ENCODE measurements around the gene ZNRF3. TPM values are rescaled to one million over a fixed set of nuclear protein-coding genes. Genes with fewer than 3 reads are reported as not detected.

ZNRF3 gene
- total RNA-seq, 1 donor, result 6.9 TPM

DNA sequence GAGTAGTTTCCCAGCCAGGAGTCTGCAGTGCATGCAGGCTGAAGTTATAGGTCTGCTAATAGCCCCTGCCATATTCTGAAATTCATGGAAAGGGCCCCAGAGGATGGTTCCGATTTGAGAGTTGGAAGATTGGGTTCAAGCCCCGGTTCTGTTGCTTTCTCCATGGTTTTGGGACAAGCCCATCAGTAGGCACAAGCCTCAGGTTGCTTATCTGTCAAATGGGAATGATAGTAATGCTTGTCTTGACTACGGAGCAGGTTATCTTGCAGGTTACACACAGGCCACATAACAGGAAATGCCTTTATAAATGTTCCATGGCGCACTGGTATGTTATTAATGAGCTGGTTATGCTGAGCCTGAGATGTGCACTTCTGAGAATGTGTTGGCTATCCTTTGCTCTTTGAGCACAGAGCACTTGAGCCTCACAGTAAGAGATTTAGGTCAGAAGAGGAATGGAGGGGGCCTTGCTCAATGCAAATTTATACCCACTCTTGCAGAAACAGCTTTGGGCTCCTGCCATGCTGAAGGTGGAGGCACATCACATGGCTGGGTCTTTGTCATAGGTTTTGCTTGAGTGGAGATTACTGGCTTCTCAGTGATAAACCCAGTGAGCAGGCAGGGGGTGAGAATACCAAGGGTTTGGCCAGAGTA lies 47.1 kb downstream of the ZNRF3 start:
- H2AFZ ChIP-seq (ENCODE audit: low read length), result no peak overlapping the region
- H3K4me3 ChIP-seq (ENCODE audit: insufficient read depth, low read length), result no peak overlapping the region
- no peaks in the 10 kb centered on the region for H3K4me1 ChIP-seq (ENCODE audit: insufficient read depth, low read length)
- DNase-seq (ENCODE audit: insufficient read length, low spot score, missing footprints), result no peak
- no peak overlapping the region for H3K27ac ChIP-seq (ENCODE audit: low read depth, low read length)
- TF ChIP-seq, protein P1, sequence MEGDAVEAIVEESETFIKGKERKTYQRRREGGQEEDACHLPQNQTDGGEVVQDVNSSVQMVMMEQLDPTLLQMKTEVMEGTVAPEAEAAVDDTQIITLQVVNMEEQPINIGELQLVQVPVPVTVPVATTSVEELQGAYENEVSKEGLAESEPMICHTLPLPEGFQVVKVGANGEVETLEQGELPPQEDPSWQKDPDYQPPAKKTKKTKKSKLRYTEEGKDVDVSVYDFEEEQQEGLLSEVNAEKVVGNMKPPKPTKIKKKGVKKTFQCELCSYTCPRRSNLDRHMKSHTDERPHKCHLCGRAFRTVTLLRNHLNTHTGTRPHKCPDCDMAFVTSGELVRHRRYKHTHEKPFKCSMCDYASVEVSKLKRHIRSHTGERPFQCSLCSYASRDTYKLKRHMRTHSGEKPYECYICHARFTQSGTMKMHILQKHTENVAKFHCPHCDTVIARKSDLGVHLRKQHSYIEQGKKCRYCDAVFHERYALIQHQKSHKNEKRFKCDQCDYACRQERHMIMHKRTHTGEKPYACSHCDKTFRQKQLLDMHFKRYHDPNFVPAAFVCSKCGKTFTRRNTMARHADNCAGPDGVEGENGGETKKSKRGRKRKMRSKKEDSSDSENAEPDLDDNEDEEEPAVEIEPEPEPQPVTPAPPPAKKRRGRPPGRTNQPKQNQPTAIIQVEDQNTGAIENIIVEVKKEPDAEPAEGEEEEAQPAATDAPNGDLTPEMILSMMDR (IDR thresholded peaks at IDR 0.05; ENCODE audit: extremely low read depth, low read depth, low read length), result no peak
- peaks cover 16% of the 10 kb centered on the region for H4K20me1 ChIP-seq (ENCODE audit: insufficient read depth, low read length)
- no peaks in the 10 kb centered on the region for H3K36me3 ChIP-seq (ENCODE audit: insufficient read depth, low read length)
- no peaks in the 10 kb centered on the region for H3K9me3 ChIP-seq (ENCODE audit: low read depth, low read length)
- no peaks in the 10 kb centered on the region for H3K27me3 ChIP-seq (ENCODE audit: insufficient read depth, low read length)
- peaks cover 16% of the 10 kb centered on the region for H3K79me2 ChIP-seq (ENCODE audit: insufficient read depth, low read length)
- H3K4me2 ChIP-seq (ENCODE audit: insufficient read depth, low read length), result no peak overlapping the region

GRCh38 chr22:28931844-28932567 lies 48.6 kb downstream of the ZNRF3 start:
- Histone ChIP-seq H3K79me2 (ENCODE audit: insufficient read depth, low read length) (peaks cover 11% of the 10 kb centered on the region), H2AFZ (ENCODE audit: low read length) (no peak overlapping the region), H3K4me2 (ENCODE audit: insufficient read depth, low read length) (no peak overlapping the region), H3K27me3 (ENCODE audit: insufficient read depth, low read length) (no peaks in the 10 kb centered on the region), H3K9me3 (ENCODE audit: low read depth, low read length) (no peaks in the 10 kb centered on the region), H3K27ac (ENCODE audit: low read depth, low read length) (no peak overlapping the region), H3K4me3 (ENCODE audit: insufficient read depth, low read length) (no peak overlapping the region), H4K20me1 (ENCODE audit: insufficient read depth, low read length) (peaks cover 20% of the 10 kb centered on the region), H3K4me1 (ENCODE audit: insufficient read depth, low read length) (no peaks in the 10 kb centered on the region), H3K36me3 (ENCODE audit: insufficient read depth, low read length) (no peaks in the 10 kb centered on the region)
- TF ChIP-seq, protein P1 (IDR thresholded peaks at IDR 0.05; ENCODE audit: extremely low read depth, low read depth, low read length), result no peak
- no peak for DNase-seq (ENCODE audit: insufficient read length, low spot score, missing footprints)

GRCh38 chr22:28933321-28933720 lies 49.9 kb downstream of the ZNRF3 start:
- DNase-seq (ENCODE audit: insufficient read length, low spot score, missing footprints), result no peak
- Histone ChIP-seq H4K20me1 (ENCODE audit: insufficient read depth, low read length) (peaks cover 25% of the 10 kb centered on the region), H3K4me1 (ENCODE audit: insufficient read depth, low read length) (no peaks in the 10 kb centered on the region), H3K4me2 (ENCODE audit: insufficient read depth, low read length) (no peak overlapping the region), H3K79me2 (ENCODE audit: insufficient read depth, low read length) (peaks cover 12% of the 10 kb centered on the region), H3K27me3 (ENCODE audit: insufficient read depth, low read length) (no peaks in the 10 kb centered on the region), H3K9me3 (ENCODE audit: low read depth, low read length) (no peaks in the 10 kb centered on the region), H3K4me3 (ENCODE audit: insufficient read depth, low read length) (no peak overlapping the region), H3K27ac (ENCODE audit: low read depth, low read length) (no peak overlapping the region), H3K36me3 (ENCODE audit: insufficient read depth, low read length) (no peaks in the 10 kb centered on the region), H2AFZ (ENCODE audit: low read length) (no peak overlapping the region)
- TF ChIP-seq, protein P1 (IDR thresholded peaks at IDR 0.05; ENCODE audit: extremely low read depth, low read depth, low read length), result no peak

- Histone ChIP-seq H3K4me3 (ENCODE audit: insufficient read depth, low read length) (no peak overlapping the region), H3K4me1 (ENCODE audit: insufficient read depth, low read length) (no peaks in the 10 kb centered on the region), H3K4me2 (ENCODE audit: insufficient read depth, low read length) (no peak overlapping the region), H3K27ac (ENCODE audit: low read depth, low read length) (no peak overlapping the region), H2AFZ (ENCODE audit: low read length) (no peak overlapping the region), H3K79me2 (ENCODE audit: insufficient read depth, low read length) (peaks cover 13% of the 10 kb centered on the region), H3K36me3 (ENCODE audit: insufficient read depth, low read length) (no peaks in the 10 kb centered on the region), H3K27me3 (ENCODE audit: insufficient read depth, low read length) (no peaks in the 10 kb centered on the region), H3K9me3 (ENCODE audit: low read depth, low read length) (no peaks in the 10 kb centered on the region), H4K20me1 (ENCODE audit: insufficient read depth, low read length) (peaks cover 25% of the 10 kb centered on the region)
- DNase-seq (ENCODE audit: insufficient read length, low spot score, missing footprints), result no peak
- TF ChIP-seq, protein P1 (IDR thresholded peaks at IDR 0.05; ENCODE audit: extremely low read depth, low read depth, low read length), result no peak
Measured at GRCh38 chr22:28934026-28934425, 50.7 kb downstream of the ZNRF3 start.

All from osteoblast (primary cell).